Hepatocyte (in vitro differentiated cells): ENCODE measurements around the gene ZMYND12.

Experiments
- EZH2 ChIP-seq: fragments of 200-600 bp; sonication (generic); IDR thresholded peaks from 2 replicates; pipeline ENCODE4 v1.6.1; 2016; ENCODE audit warnings: antibody characterized with exemption, mild to moderate bottlenecking, borderline replicate concordance
- TF ChIP-seq, protein P1 (sequence below): fragments of 200-600 bp; sonication (generic); IDR thresholded peaks from 2 replicates; pipeline ENCODE4 v1.5.1; 2016; ENCODE audit warnings: antibody characterized with exemption, mild to moderate bottlenecking; ENCODE audit not compliant: poor library complexity

DNA sequence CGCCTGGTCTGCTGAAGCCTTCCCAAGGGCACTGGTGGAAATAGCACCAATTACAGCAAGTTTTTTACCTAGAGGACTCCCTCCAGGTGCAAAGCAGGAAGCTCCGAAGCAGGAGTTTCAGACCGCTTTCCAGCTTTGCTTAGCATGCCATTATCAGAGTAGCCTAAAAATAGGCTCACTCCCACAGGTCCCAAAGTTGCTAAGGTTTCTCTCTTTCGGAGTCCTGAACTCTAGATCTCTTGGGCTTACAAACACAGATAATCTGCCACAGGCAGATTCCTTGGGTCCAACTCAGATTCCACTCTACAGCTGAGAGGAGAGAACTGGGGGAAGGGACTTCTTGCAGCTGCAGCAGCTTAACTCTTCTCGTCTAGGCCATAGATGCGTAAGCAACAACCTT, 22.5 kb downstream of the ZMYND12 start:
- TF ChIP-seq, protein P1, sequence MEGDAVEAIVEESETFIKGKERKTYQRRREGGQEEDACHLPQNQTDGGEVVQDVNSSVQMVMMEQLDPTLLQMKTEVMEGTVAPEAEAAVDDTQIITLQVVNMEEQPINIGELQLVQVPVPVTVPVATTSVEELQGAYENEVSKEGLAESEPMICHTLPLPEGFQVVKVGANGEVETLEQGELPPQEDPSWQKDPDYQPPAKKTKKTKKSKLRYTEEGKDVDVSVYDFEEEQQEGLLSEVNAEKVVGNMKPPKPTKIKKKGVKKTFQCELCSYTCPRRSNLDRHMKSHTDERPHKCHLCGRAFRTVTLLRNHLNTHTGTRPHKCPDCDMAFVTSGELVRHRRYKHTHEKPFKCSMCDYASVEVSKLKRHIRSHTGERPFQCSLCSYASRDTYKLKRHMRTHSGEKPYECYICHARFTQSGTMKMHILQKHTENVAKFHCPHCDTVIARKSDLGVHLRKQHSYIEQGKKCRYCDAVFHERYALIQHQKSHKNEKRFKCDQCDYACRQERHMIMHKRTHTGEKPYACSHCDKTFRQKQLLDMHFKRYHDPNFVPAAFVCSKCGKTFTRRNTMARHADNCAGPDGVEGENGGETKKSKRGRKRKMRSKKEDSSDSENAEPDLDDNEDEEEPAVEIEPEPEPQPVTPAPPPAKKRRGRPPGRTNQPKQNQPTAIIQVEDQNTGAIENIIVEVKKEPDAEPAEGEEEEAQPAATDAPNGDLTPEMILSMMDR: no peak
- no peak for TF ChIP-seq EZH2
